C1 segment of cervical spinal cord (tissue), 14 donors: ENCODE measurements around the gene JAZF1.
"Not testable (repeated sequence)": the region's sequence is repeated elsewhere in the genome, so short reads cannot be mapped to it uniquely, and the experiment has no call there.

ENCODE experiments used
- DNase-seq, 14 donors: peaks; one replicate each; lab custom pipeline; 2025; lab: John Stamatoyannopoulos, UW

JAZF1 gene

GRCh38 chr7:27873981-27874957, 306.3 kb downstream of the JAZF1 start:
- peak in 10 of 14 donors; percentile 7 to 81 (median 37) for DNase-seq

- no peak for DNase-seq
These were observed 308.0 kb downstream of the JAZF1 start for GRCh38 chr7:27872356-27873275.

GRCh38 chr7:27871866-27872265, 308.7 kb downstream of the JAZF1 start:
- DNase-seq = no peak

- DNase-seq = no peak
These were observed 309.5 kb downstream of the JAZF1 start for GRCh38 chr7:27871086-27871485.

- DNase-seq = no peak
These were observed 310.0 kb downstream of the JAZF1 start for GRCh38 chr7:27870595-27870994.

GRCh38 chr7:27869056-27869455, 311.5 kb downstream of the JAZF1 start:
- DNase-seq = no peak

- no peak for DNase-seq
These were observed 312.5 kb downstream of the JAZF1 start for GRCh38 chr7:27868131-27868550.

- no peak for DNase-seq
These were observed 313.5 kb downstream of the JAZF1 start for GRCh38 chr7:27866828-27867672.

GRCh38 chr7:27866256-27866655, 314.3 kb downstream of the JAZF1 start:
- DNase-seq = no peak

GRCh38 chr7:27863880-27864279, 316.7 kb downstream of the JAZF1 start:
- DNase-seq = peak in 3 of 14 donors; percentile 21 to 63 (median 33)

- DNase-seq = no peak
These were observed 318.8 kb downstream of the JAZF1 start for GRCh38 chr7:27861747-27862146.

GRCh38 chr7:27860800-27861199, 319.8 kb downstream of the JAZF1 start:
- no peak for DNase-seq

- not testable (repeated sequence) for DNase-seq
These were observed 323.7 kb downstream of the JAZF1 start for GRCh38 chr7:27856703-27857485.

- DNase-seq = no peak
These were observed 330.1 kb downstream of the JAZF1 start for GRCh38 chr7:27850531-27850930.

- no peak for DNase-seq
These were observed 334.2 kb downstream of the JAZF1 start for GRCh38 chr7:27846388-27846787.

- no peak for DNase-seq
These were observed 336.9 kb downstream of the JAZF1 start for GRCh38 chr7:27843584-27844305.

GRCh38 chr7:27842851-27843250, 337.7 kb downstream of the JAZF1 start:
- peak in 1 of 14 donors; percentile 18 for DNase-seq

GRCh38 chr7:27842094-27842692, 338.4 kb downstream of the JAZF1 start:
- no peak for DNase-seq

- peak in 1 of 14 donors; percentile 28 for DNase-seq
These were observed 339.7 kb downstream of the JAZF1 start for GRCh38 chr7:27840760-27841364.
